Keratinocyte (primary cell): ENCODE results near the gene ANKRD37. TPM values are rescaled to one million over a fixed set of nuclear protein-coding genes. Genes with fewer than 3 reads are reported as not detected.

Experiments used
- DNase-seq: peaks from one replicate; pipeline ENCODE4 v3.0.0-alpha.2; 2011; ENCODE audit warnings: low read depth, missing footprints, low spot score
- FAIRE-seq: peaks from 2 replicates; lab custom pipeline; 2011; peaks lifted over from hg19 to GRCh38; lab: Jason Lieb, UNC
- H2AFZ ChIP-seq: 2 replicates; pipeline ENCODE4 v1.6.0; 2012; ENCODE audit warnings: low read length, control low read depth, inconsistent platforms; ENCODE audit not compliant: control insufficient read depth
- H3K27ac ChIP-seq: 2 replicates; pipeline ENCODE4 v1.5.1; 2011; ENCODE audit warnings: low read length; ENCODE audit not compliant: control insufficient read depth, insufficient read depth
- H3K27me3 ChIP-seq: 3 replicates; pipeline ENCODE4 v1.6.0; 2011; ENCODE audit warnings: low read length; ENCODE audit not compliant: control insufficient read depth, insufficient read depth; ENCODE audit errors: extremely low read depth
- H3K36me3 ChIP-seq, 2 experiments: 2 replicates in 1 of 2; 3 replicates in 1 of 2; pipeline ENCODE4 v1.5.1; 2011; ENCODE audit warnings: low read length in 2 of 2, mild to moderate bottlenecking in 1 of 2; ENCODE audit not compliant: control insufficient read depth in 2 of 2, insufficient read depth in 2 of 2; ENCODE audit errors: extremely low read depth in 1 of 2
- H3K4me1 ChIP-seq: 3 replicates; pipeline ENCODE4 v1.5.1; 2011; ENCODE audit warnings: low read length; ENCODE audit not compliant: control insufficient read depth, insufficient read depth; ENCODE audit errors: extremely low read depth
- H3K4me2 ChIP-seq: 3 replicates; pipeline ENCODE4 v1.6.0; 2011; ENCODE audit warnings: low read depth, low read length; ENCODE audit not compliant: control insufficient read depth, insufficient read depth; ENCODE audit errors: extremely low read depth
- H3K4me3 ChIP-seq, 3 experiments: fragments of 200-600 bp in 1 of 3; sonication (generic) in 1 of 3; 2 replicates in 2 of 3; 3 replicates in 1 of 3; pipeline ENCODE4 v1.5.1; 2011 to 2016; ENCODE audit warnings: low read length in 3 of 3, mild to moderate bottlenecking in 3 of 3, control low read depth in 2 of 3, inconsistent platforms in 1 of 3, low read depth in 1 of 3, mixed read lengths in 1 of 3, mixed run types in 1 of 3, moderate library complexity in 1 of 3; ENCODE audit not compliant: control insufficient read depth in 2 of 3, insufficient read depth in 2 of 3; ENCODE audit errors: extremely low read depth in 1 of 3
- H3K79me2 ChIP-seq: 2 replicates; pipeline ENCODE4 v1.6.0; 2012; ENCODE audit warnings: low read length; ENCODE audit not compliant: control insufficient read depth, insufficient read depth
- H3K9ac ChIP-seq: 3 replicates; pipeline ENCODE4 v1.6.0; 2011; ENCODE audit warnings: low read length; ENCODE audit not compliant: control insufficient read depth, insufficient read depth; ENCODE audit errors: extremely low read depth
- H3K9me1 ChIP-seq: 3 replicates; pipeline ENCODE4 v1.6.0; 2011; ENCODE audit warnings: low read length; ENCODE audit not compliant: control insufficient read depth, insufficient read depth; ENCODE audit errors: extremely low read depth
- H3K9me3 ChIP-seq: 2 replicates; pipeline ENCODE4 v1.5.1; 2012; ENCODE audit warnings: low read depth, low read length; ENCODE audit not compliant: control insufficient read depth
- H4K20me1 ChIP-seq: 3 replicates; pipeline ENCODE4 v1.6.0; 2011; ENCODE audit warnings: low read length; ENCODE audit not compliant: control insufficient read depth, insufficient read depth; ENCODE audit errors: extremely low read depth
- CTCF ChIP-seq, 3 experiments: IDR thresholded peaks in 1 of 3; conservative IDR thresholded peaks in 1 of 3; optimal IDR thresholded peaks in 1 of 3; 2 replicates in 2 of 3; 3 replicates in 1 of 3; pipeline versions ENCODE3 to v1.5.1; 2011; ENCODE audit warnings: low read length in 3 of 3, mild to moderate bottlenecking in 3 of 3, moderate library complexity in 2 of 3, control low read depth in 1 of 3, inconsistent platforms in 1 of 3; ENCODE audit not compliant: insufficient read depth in 2 of 3; ENCODE audit errors: extremely low read depth in 1 of 3
- EZH2 ChIP-seq: IDR thresholded peaks from one replicate; pipeline ENCODE4 v1.6.1; 2012; ENCODE audit warnings: inconsistent platforms, mild to moderate bottlenecking, low read length, moderate library complexity
- dilution Hi-C: fragments of 300-500 bp; cut with MboI; formaldehyde crosslinking; loops from one replicate; pipeline ENCODE4 v1.7.0; 2020; ENCODE audit warnings: low sequenced_read_pairs; ENCODE audit not compliant: extremely low pct_ligation_motif_present
- polyA plus RNA-seq, 5 experiments: library from polyadenylated mRNA; depleted of rRNA in 3 of 5; stranded (reverse) in 3 of 5; stranded (forward) in 1 of 5; unstranded in 1 of 5; fragments of >200 nt; gene quantifications; 1 replicate in 1 of 5; 2 replicates in 3 of 5; 3 replicates in 1 of 5; pipeline versions ENCODE4 v1.2.1 to v1.2.3, GENCODE V29; 2011 to 2012; ENCODE audit warnings: missing spikeins in 2 of 5, low read depth in 1 of 5, low replicate concordance in 1 of 5

The ANKRD37 gene
- polyA plus RNA-seq, 1 donor (not counting 4 experiments of a cell fraction or from before 2014, with no cell fraction given): 8.0 TPM

DNA sequence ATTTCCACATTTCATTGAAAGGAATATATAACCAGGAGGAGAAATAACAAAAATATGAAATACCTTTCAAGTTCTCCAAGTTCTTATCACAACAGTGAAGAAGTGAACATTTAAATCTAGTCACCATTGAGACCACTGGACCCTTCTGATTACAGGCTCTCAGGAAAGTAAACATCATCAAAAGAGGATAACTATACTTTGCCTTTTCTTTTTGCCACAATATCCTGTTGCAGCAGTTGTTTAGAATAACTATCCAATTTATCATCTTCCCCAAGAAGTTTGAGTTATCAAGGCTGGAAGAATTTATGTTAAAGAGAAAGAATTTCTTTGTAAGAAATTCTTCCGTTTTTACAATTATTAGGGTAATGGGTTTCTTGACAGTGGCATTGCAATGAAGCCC, 4.5 kb upstream of the ANKRD37 start:
- Histone ChIP-seq H3K9me1 (no peaks in the 10 kb centered on the region), H3K4me1 (peaks cover 15% of the 10 kb centered on the region), H4K20me1 (no peaks in the 10 kb centered on the region), H3K79me2 (no peaks in the 10 kb centered on the region), H3K27me3 (no peaks in the 10 kb centered on the region), H2AFZ (no peak overlapping the region), H3K9me3 (no peaks in the 10 kb centered on the region), H3K4me3 (no peak overlapping the region), H3K4me2 (no peak overlapping the region), H3K9ac (no peak overlapping the region), H3K27ac (no peak overlapping the region), H3K36me3 (no peaks in the 10 kb centered on the region)
- no peak for TF ChIP-seq EZH2
- TF ChIP-seq CTCF (optimal IDR thresholded peaks at IDR 0.05 in 1 of 3, IDR thresholded peaks at IDR 0.05 in 1 of 3, conservative IDR thresholded peaks at IDR 0.05 in 1 of 3; ENCODE audit: extremely low read depth in 1 of 3, insufficient read depth in 2 of 3, low read length in 3 of 3): no peak
- dilution Hi-C loops: no loop called here
- no peak for DNase-seq
- FAIRE-seq: no peak

DNA sequence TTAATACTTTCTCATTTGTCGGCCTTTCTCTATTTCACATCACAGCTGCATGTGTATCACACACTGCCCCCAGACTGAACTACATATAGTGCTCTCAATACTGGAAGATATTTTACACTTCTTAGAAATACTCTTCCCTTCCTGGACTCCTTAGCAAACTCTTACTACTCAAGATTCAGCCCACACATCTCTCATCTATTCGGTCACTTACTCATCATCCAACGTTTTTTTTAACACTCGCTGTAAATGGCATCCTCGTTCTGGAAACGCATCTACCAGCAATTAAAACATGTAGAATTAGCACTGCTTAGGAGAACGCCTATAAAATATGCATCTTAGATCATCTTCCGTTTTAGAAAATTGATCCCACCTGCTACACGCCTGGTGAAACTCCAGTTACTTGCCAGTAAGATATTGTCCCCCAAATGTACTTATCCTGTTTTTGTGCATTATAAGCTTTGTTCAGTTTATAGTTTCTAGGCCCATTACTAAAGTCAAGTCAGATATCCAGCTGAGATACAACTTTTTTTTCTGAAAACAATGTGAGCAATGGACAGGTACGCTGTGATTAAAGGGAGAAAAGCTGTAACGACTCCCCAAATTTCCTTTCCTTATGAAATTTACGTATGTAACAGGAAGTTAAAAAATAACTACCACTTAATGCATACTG, 1.9 kb upstream of the ANKRD37 start:
- Histone ChIP-seq H3K4me1 (peaks cover 19% of the 10 kb centered on the region), H3K36me3 (no peaks in the 10 kb centered on the region), H3K27ac (peak overlapping the region; percentile 93), H2AFZ (peak overlapping the region; percentile 41), H3K9me1 (no peaks in the 10 kb centered on the region), H3K4me2 (peak overlapping the region; percentile 87), H3K79me2 (no peaks in the 10 kb centered on the region), H3K27me3 (no peaks in the 10 kb centered on the region), H3K9ac (peak overlapping the region; percentile 91), H3K9me3 (no peaks in the 10 kb centered on the region), H3K4me3 (peak overlapping the region; percentile 61 to 87 (median 80)), H4K20me1 (no peaks in the 10 kb centered on the region)
- DNase-seq (no peak), FAIRE-seq (peak; percentile 39)
- dilution Hi-C loops: no loop called here
- TF ChIP-seq EZH2 (no peak), CTCF (optimal IDR thresholded peaks at IDR 0.05 in 1 of 3, IDR thresholded peaks at IDR 0.05 in 1 of 3, conservative IDR thresholded peaks at IDR 0.05 in 1 of 3; ENCODE audit: extremely low read depth in 1 of 3, insufficient read depth in 2 of 3, low read length in 3 of 3) (no peak)
